Activated CD8-positive, alpha-beta T cell treated with anti-CD3 and anti-CD28 coated beads for 36 hours (primary cell): ENCODE measurements around the gene TM4SF4. TPM values are rescaled to one million over a fixed set of nuclear protein-coding genes. Genes with fewer than 3 reads are reported as not detected.

Source experiments
- ATAC-seq: fragments of 200-7000 bp; cut with Tn5 transposase; one replicate; pipeline ENCODE4 v1.10.0; 2021; ENCODE audit warnings: mild to moderate bottlenecking, moderate library complexity
- CTCF ChIA-PET: fragments of 350-600 bp; sonication (Branson Sonifier 250); formaldehyde crosslinking; loops from one replicate; lab custom pipeline; 2021; ENCODE audit warnings: antibody characterized with exemption; lab: Charles Lee
- POLR2A ChIA-PET: fragments of 350-600 bp; sonication (Branson Sonifier 250); formaldehyde crosslinking; loops from one replicate; lab custom pipeline; 2021; ENCODE audit warnings: antibody characterized with exemption; lab: Charles Lee
- DNase-seq: peaks from one replicate; pipeline ENCODE4 v3.0.0-alpha.2; 2020
- H3K27ac Mint-ChIP-seq: one replicate; pipeline ENCODE4 v1.8.0; 2021; ENCODE audit warnings: mild to moderate bottlenecking, mixed read lengths
- H3K27me3 Mint-ChIP-seq: one replicate; pipeline ENCODE4 v1.8.0; 2021; ENCODE audit warnings: mixed read lengths
- H3K36me3 Mint-ChIP-seq: one replicate; pipeline ENCODE4 v1.8.0; 2021; ENCODE audit warnings: low read depth, mixed read lengths
- H3K4me1 Mint-ChIP-seq: one replicate; pipeline ENCODE4 v1.8.0; 2021; ENCODE audit warnings: low read depth, mixed read lengths
- H3K4me3 Mint-ChIP-seq: one replicate; pipeline ENCODE4 v1.8.0; 2021; ENCODE audit warnings: mild to moderate bottlenecking, moderate library complexity, mixed read lengths
- H3K9me3 Mint-ChIP-seq: one replicate; pipeline ENCODE4 v1.8.0; 2021; ENCODE audit warnings: mixed read lengths
- intact Hi-C: fragments of 100-400 bp; cut with micrococcal nuclease; formaldehyde crosslinking; loops from one replicate; pipeline ENCODE4 v1.10.0; 2022
- total RNA-seq, 2 experiments: library from RNA; stranded (reverse); gene quantifications; one replicate each; pipeline ENCODE4 v1.2.3, GENCODE V29; 2021
- TF ChIP-seq, protein P1 (sequence below): fragments of 200-600 bp; IDR thresholded peaks from one replicate; pipeline ENCODE4 v1.8.0; 2022; ENCODE audit warnings: antibody characterized with exemption, mild to moderate bottlenecking

TM4SF4 gene
- total RNA-seq, 2 experiments from 2014 or later: not detected

DNA sequence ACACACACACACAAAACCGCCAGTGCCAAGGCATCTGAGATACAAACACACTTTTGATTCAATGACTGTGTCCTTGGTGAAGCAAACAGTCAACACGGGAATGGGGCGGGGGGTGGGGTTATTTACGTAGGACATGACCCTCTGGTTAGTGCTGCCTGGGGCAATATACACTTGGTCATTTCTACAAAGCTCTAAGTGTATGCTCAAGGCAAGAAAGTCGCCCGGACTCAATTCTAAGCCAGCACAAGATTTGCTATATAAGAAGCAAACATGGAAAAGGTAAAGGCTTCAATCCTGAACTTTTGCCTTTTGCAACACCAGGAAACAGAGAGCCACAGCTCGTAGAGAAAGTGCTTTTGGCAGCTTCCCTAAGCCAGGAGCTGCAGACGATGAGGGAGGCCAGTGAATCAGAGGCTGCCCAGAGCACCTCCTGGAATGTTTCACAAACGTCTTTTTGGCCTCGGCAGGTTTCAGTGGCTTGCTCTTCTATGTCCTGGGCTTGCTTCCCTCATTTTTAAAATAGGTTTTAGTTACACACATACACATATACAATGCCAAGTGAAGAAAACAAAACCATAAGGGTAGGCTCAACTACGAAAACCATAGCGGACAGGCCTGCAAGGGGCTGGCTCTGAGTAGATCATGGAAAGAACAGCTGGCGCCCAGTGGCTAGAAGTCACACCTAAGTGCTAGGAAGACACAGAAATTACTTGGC lies 73.6 kb downstream of the TM4SF4 start:
- ATAC-seq (no peak), DNase-seq (no peak)
- intact Hi-C loops: no loop called here
- CTCF ChIA-PET: no interaction called here
- TF ChIP-seq, protein P1, sequence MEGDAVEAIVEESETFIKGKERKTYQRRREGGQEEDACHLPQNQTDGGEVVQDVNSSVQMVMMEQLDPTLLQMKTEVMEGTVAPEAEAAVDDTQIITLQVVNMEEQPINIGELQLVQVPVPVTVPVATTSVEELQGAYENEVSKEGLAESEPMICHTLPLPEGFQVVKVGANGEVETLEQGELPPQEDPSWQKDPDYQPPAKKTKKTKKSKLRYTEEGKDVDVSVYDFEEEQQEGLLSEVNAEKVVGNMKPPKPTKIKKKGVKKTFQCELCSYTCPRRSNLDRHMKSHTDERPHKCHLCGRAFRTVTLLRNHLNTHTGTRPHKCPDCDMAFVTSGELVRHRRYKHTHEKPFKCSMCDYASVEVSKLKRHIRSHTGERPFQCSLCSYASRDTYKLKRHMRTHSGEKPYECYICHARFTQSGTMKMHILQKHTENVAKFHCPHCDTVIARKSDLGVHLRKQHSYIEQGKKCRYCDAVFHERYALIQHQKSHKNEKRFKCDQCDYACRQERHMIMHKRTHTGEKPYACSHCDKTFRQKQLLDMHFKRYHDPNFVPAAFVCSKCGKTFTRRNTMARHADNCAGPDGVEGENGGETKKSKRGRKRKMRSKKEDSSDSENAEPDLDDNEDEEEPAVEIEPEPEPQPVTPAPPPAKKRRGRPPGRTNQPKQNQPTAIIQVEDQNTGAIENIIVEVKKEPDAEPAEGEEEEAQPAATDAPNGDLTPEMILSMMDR: no peak
- H3K4me1 Mint-ChIP-seq: no peaks in the 10 kb centered on the region
- no peak overlapping the region for H3K4me3 Mint-ChIP-seq
- H3K27me3 Mint-ChIP-seq: peaks cover 7% of the 10 kb centered on the region
- no peak overlapping the region for H3K27ac Mint-ChIP-seq
- POLR2A ChIA-PET: no interaction called here
- no peaks in the 10 kb centered on the region for H3K9me3 Mint-ChIP-seq
- no peaks in the 10 kb centered on the region for H3K36me3 Mint-ChIP-seq

DNA sequence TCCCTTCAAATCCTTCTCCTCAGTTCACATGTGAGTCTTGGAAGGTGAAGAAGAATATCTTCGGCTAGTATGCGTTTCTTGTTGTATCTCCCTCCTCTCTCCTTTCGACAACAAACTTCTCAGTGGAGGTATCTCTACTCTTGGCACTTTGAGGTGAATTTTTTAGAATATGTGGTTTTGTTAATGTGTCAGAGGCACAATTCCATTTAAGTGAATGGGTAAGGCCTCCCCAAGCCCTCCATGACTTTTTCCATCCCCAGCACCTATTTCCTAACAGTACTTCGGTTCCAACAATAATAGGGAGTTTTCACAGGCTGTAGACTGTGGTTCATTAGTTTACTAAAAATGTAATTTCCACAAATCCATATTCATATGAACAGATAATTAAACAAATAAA lies 74.2 kb downstream of the TM4SF4 start:
- H3K9me3 Mint-ChIP-seq: no peaks in the 10 kb centered on the region
- ATAC-seq (no peak), DNase-seq (no peak)
- ChIA-PET CTCF (no interaction called here), POLR2A (no interaction called here)
- intact Hi-C loops: no loop called here
- no peak overlapping the region for H3K4me3 Mint-ChIP-seq
- H3K4me1 Mint-ChIP-seq: no peaks in the 10 kb centered on the region
- no peak overlapping the region for H3K27ac Mint-ChIP-seq
- peaks cover 7% of the 10 kb centered on the region for H3K27me3 Mint-ChIP-seq
- TF ChIP-seq, protein P1: no peak
- no peaks in the 10 kb centered on the region for H3K36me3 Mint-ChIP-seq

DNA sequence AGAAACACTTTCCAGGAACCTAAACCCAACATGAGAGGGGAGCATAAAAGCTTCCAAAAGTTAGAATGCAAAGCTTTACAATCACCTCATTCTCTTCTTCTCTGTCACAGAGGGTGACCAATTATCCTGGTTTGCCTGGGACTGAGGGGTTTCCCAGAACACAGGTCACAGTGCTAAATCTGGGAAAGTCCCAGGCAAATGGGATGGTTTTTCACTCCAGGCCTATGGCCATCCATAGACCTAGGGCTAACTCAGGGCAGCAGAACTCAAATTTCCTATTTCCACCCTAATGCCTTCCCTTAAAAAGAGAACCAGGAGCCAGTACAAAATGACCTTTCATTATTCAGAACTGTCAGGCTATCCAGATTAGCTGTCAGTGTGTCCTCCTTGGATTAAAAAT lies 77.0 kb downstream of the TM4SF4 start:
- Mint-ChIP-seq H3K36me3 (no peaks in the 10 kb centered on the region), H3K27me3 (peaks cover 9% of the 10 kb centered on the region), H3K4me1 (no peaks in the 10 kb centered on the region), H3K9me3 (no peaks in the 10 kb centered on the region), H3K27ac (no peak overlapping the region), H3K4me3 (no peak overlapping the region)
- TF ChIP-seq, protein P1: no peak
- ATAC-seq (no peak), DNase-seq (no peak)
- intact Hi-C loops: no loop called here
- ChIA-PET POLR2A (no interaction called here), CTCF (no interaction called here)

DNA sequence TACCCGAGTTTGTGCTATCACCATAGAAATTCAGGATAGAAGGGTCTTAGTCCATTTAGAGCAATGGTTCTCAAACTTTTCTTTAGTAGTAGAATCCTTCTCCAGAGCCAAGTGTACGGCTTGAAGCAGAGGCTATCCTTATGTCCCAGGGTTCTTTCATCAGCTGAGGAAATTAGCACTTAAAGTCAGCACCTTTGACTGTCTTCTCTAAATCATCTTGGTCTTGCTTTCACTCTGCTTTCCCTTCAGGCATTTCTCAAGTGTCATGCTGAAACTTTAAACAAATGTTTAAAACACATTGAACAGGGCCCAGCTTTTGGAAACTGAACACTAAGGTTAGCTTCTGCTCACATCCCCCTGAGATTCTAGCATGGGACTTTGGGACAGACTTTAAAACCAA lies 78.2 kb downstream of the TM4SF4 start:
- intact Hi-C loops: no loop called here
- ChIA-PET POLR2A (no interaction called here), CTCF (interaction anchor here (1.1 kb wide), 1 partner anchor 11 kb away, joined by 3 read pairs; no protein-coding TSS in a partner anchor)
- no peak overlapping the region for H3K4me3 Mint-ChIP-seq
- DNase-seq: no peak
- H3K27me3 Mint-ChIP-seq: peaks cover 7% of the 10 kb centered on the region
- TF ChIP-seq, protein P1: no peak
- no peak overlapping the region for H3K27ac Mint-ChIP-seq
- no peak for ATAC-seq
- H3K4me1 Mint-ChIP-seq: no peaks in the 10 kb centered on the region
- H3K36me3 Mint-ChIP-seq: no peaks in the 10 kb centered on the region
- H3K9me3 Mint-ChIP-seq: no peaks in the 10 kb centered on the region

Other genes with a start within 250 kb of the TM4SF4 start
- not detected for gene TM4SF18, start 141.1 kb upstream of the TM4SF4 start, total RNA-seq
- gene TM4SF1, start 97.0 kb upstream of the TM4SF4 start, total RNA-seq: not detected
- under 1 TPM; 0.40 to 0.63 TPM for gene WWTR1, start 183.3 kb downstream of the TM4SF4 start, total RNA-seq